ENCODE results near the gene RBL2. TPM values are rescaled to one million over a fixed set of nuclear protein-coding genes. Genes with fewer than 3 reads are reported as not detected.

Gene RBL2
- total and polyA plus RNA-seq, 2 of the 13 experiments (the other 11 are each of a cell fraction or from before 2014, with no cell fraction given), result 41.2 to 60.9 TPM

GRCh38 chr16:53511403-53512280 lies 77.4 kb downstream of the RBL2 start (continued):
- TF ChIP-seq ZNF598 (CRISPR knock-in tag; IDR thresholded peaks at IDR 0.05; ENCODE audit: borderline replicate concordance) (peak; percentile 71; the same call in 1 of the 2 replicates), PHF8 (CRISPR knock-in tag; IDR thresholded peaks at IDR 0.05) (0 out of 2 replicates have a peak, but pooled peaks have one; percentile 26), NFE2 (CRISPR knock-in tag; IDR thresholded peaks at IDR 0.05) (no peak), ARID5B (CRISPR knock-in tag; IDR thresholded peaks at IDR 0.05) (peak; percentile 93), ZNF143 (CRISPR knock-in tag; IDR thresholded peaks at IDR 0.05) (no peak), ZBTB2 (CRISPR knock-in tag; IDR thresholded peaks at IDR 0.05; ENCODE audit: low read depth) (no peak), ZNF670 (CRISPR knock-in tag; IDR thresholded peaks at IDR 0.05; ENCODE audit: borderline replicate concordance) (peak; percentile 44; the same call in 1 of the 2 replicates), ZFP37 (CRISPR knock-in tag; IDR thresholded peaks at IDR 0.05; ENCODE audit: borderline replicate concordance) (peak; percentile 39; the same call in 1 of the 2 replicates), ZNF737 (CRISPR knock-in tag; IDR thresholded peaks at IDR 0.05; ENCODE audit: borderline replicate concordance) (peak; percentile 84; the same call in 1 of the 2 replicates), TFDP1 (CRISPR knock-in tag; IDR thresholded peaks at IDR 0.05; ENCODE audit: borderline replicate concordance) (no peak), ZNF468 (CRISPR knock-in tag; IDR thresholded peaks at IDR 0.05) (no peak), YEATS4 (CRISPR knock-in tag; IDR thresholded peaks at IDR 0.05; ENCODE audit: borderline replicate concordance) (0 out of 2 replicates have a peak, but pooled peaks have one; percentile 35), NR2F1 (CRISPR knock-in tag; IDR thresholded peaks at IDR 0.05) (peak; percentile 78 to 94; a peak in 3 of 4 replicates), PITX1 (CRISPR knock-in tag; IDR thresholded peaks at IDR 0.05) (peak; percentile 75; the same call in 1 of the 2 replicates), ZSCAN12 (CRISPR knock-in tag; IDR thresholded peaks at IDR 0.05) (no peak), USF2 (IDR thresholded peaks at IDR 0.05; ENCODE audit: low read depth, low read length) (peak; percentile 95), USF2 (CRISPR knock-in tag; IDR thresholded peaks at IDR 0.05; ENCODE audit: borderline replicate concordance) (peak; percentile 96; the same call in 1 of the 2 replicates), EEA1 (CRISPR knock-in tag; IDR thresholded peaks at IDR 0.05; ENCODE audit: borderline replicate concordance) (no peak), ZNF30 (CRISPR knock-in tag; IDR thresholded peaks at IDR 0.05) (no peak), TBX2 (CRISPR knock-in tag; IDR thresholded peaks at IDR 0.05; ENCODE audit: borderline replicate concordance) (peak; percentile 99)

Data from HepG2 (cell line).